Caco-2 (cell line): Measurements from ENCODE around the gene TRIM72. TPM values are rescaled to one million over a fixed set of nuclear protein-coding genes. Genes with fewer than 3 reads are reported as not detected.

Source experiments
- BruUV-seq: library from RNA; stranded (reverse); fragments of 400-500 nt; replicated peaks from 2 replicates; lab custom pipeline; 2021; lab: Mats Ljungman, UMichigan
- CTCF ChIA-PET: fragments of 300-600 bp; sonication (Branson Sonifier 250); formaldehyde crosslinking; loops from one replicate; lab custom pipeline; 2022; ENCODE audit warnings: antibody characterized with exemption; lab: Charles Lee
- POLR2A ChIA-PET: fragments of 300-600 bp; sonication (Branson Sonifier 250); formaldehyde crosslinking; loops from one replicate; lab custom pipeline; 2022; ENCODE audit warnings: antibody characterized with exemption; lab: Charles Lee
- DNase-seq, 2 experiments: peaks; one replicate each; pipeline versions ENCODE4 v3.0.0 to v3.0.0-alpha.2; 2020 to 2022
- H3K27me3 ChIP-seq: replicated peaks from 2 replicates; pipeline ENCODE4 v1.6.0; 2011; ENCODE audit warnings: low read length; ENCODE audit not compliant: control insufficient read depth, insufficient read depth
- H3K36me3 ChIP-seq: 2 replicates; pipeline ENCODE4 v1.5.1; 2011; ENCODE audit warnings: low read length; ENCODE audit not compliant: control insufficient read depth, insufficient read depth
- H3K4me1 ChIP-seq: fragments of 250-450 bp; sonication (Bioruptor Pico); 2 replicates; pipeline ENCODE4 v1.5.1; 2020; ENCODE audit warnings: mild to moderate bottlenecking
- H3K4me3 ChIP-seq: 2 replicates; pipeline ENCODE4 v1.5.1; 2011; ENCODE audit warnings: low read depth, mild to moderate bottlenecking, control low read depth, low read length
- H3K9me3 ChIP-seq: fragments of 250-450 bp; sonication (Bioruptor Pico); 2 replicates; pipeline ENCODE4 v1.5.1; 2020; ENCODE audit warnings: mild to moderate bottlenecking, moderate library complexity
- H3K27ac Mint-ChIP-seq: one replicate; pipeline ENCODE4 v1.8.0; 2022; ENCODE audit warnings: mixed read lengths; ENCODE audit not compliant: unreplicated experiment
- H3K27me3 Mint-ChIP-seq: one replicate; pipeline ENCODE4 v1.8.0; 2022; ENCODE audit warnings: mixed read lengths; ENCODE audit not compliant: insufficient read depth, unreplicated experiment
- H3K36me3 Mint-ChIP-seq: one replicate; pipeline ENCODE4 v1.8.0; 2022; ENCODE audit warnings: mild to moderate bottlenecking, mixed read lengths; ENCODE audit not compliant: insufficient read depth, unreplicated experiment
- H3K4me1 Mint-ChIP-seq: one replicate; pipeline ENCODE4 v1.8.0; 2022; ENCODE audit warnings: low read depth, mixed read lengths; ENCODE audit not compliant: unreplicated experiment
- H3K4me3 Mint-ChIP-seq: one replicate; pipeline ENCODE4 v1.8.0; 2022; ENCODE audit warnings: mild to moderate bottlenecking, moderate library complexity, mixed read lengths; ENCODE audit not compliant: unreplicated experiment
- H3K9me3 Mint-ChIP-seq: one replicate; pipeline ENCODE4 v1.8.0; 2022; ENCODE audit warnings: mixed read lengths; ENCODE audit not compliant: unreplicated experiment
- intact Hi-C: fragments of 100-400 bp; cut with micrococcal nuclease; formaldehyde crosslinking; loops from one replicate; pipeline ENCODE4 v1.10.0; 2022; ENCODE audit not compliant: unreplicated experiment
- total RNA-seq: library from RNA; stranded (reverse); gene quantifications from 2 replicates; pipeline ENCODE4 v1.2.3, GENCODE V29; 2022
- TF ChIP-seq, protein P1 (sequence below), 2 experiments: fragments of 200-600 bp in 1 of 2; IDR thresholded peaks; 1 replicate in 1 of 2; 2 replicates in 1 of 2; pipeline versions ENCODE4 v1.5.1 to v1.8.0; 2011 to 2022; ENCODE audit warnings: antibody characterized with exemption in 1 of 2, control low read depth in 1 of 2, inconsistent platforms in 1 of 2, low read depth in 1 of 2, low read length in 1 of 2, mild to moderate bottlenecking in 1 of 2, moderate library complexity in 1 of 2; ENCODE audit not compliant: insufficient read depth in 1 of 2, severe bottlenecking in 1 of 2, unreplicated experiment in 1 of 2

The TRIM72 gene
- total RNA-seq, 1 experiment from 2014 or later: 0.07 TPM

DNA sequence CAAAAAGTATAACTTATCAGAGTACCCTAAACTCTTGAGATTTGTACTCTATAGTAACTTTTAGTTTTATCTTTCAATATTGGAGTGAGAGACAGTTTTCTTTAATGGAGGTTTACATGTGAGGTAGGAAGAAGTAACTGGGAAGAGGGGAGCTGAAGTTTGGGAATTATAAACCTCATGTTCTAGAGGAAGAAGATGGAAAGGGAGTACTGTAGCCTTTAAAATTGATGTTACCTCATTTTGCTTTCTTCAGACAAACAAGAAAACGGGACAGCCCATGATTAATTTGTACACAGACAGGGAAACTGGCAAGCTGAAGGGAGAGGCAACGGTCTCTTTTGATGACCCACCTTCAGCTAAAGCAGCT, 24.5 kb upstream of the TRIM72 start:
- no TSS peak for BruUV-seq
- H3K36me3 Mint-ChIP-seq: peaks cover 100% of the 10 kb centered on the region
- no peak for DNase-seq
- intact Hi-C loops: no loop called here
- ChIA-PET CTCF (no interaction called here), POLR2A (no interaction called here)
- no peak overlapping the region for H3K27ac Mint-ChIP-seq
- Histone ChIP-seq H3K36me3 (peaks cover 12% of the 10 kb centered on the region), H3K4me1 (no peaks in the 10 kb centered on the region), H3K9me3 (no peaks in the 10 kb centered on the region), H3K4me3 (no peak overlapping the region), H3K27me3 (no peaks in the 10 kb centered on the region)
- no peak overlapping the region for H3K4me3 Mint-ChIP-seq
- no peaks in the 10 kb centered on the region for H3K9me3 Mint-ChIP-seq
- no peaks in the 10 kb centered on the region for H3K27me3 Mint-ChIP-seq
- peaks cover 15% of the 10 kb centered on the region for H3K4me1 Mint-ChIP-seq
- TF ChIP-seq, protein P1, sequence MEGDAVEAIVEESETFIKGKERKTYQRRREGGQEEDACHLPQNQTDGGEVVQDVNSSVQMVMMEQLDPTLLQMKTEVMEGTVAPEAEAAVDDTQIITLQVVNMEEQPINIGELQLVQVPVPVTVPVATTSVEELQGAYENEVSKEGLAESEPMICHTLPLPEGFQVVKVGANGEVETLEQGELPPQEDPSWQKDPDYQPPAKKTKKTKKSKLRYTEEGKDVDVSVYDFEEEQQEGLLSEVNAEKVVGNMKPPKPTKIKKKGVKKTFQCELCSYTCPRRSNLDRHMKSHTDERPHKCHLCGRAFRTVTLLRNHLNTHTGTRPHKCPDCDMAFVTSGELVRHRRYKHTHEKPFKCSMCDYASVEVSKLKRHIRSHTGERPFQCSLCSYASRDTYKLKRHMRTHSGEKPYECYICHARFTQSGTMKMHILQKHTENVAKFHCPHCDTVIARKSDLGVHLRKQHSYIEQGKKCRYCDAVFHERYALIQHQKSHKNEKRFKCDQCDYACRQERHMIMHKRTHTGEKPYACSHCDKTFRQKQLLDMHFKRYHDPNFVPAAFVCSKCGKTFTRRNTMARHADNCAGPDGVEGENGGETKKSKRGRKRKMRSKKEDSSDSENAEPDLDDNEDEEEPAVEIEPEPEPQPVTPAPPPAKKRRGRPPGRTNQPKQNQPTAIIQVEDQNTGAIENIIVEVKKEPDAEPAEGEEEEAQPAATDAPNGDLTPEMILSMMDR (IDR thresholded peaks at IDR 0.05; ENCODE audit: insufficient read depth in 1 of 2, low read depth in 1 of 2, low read length in 1 of 2, severe bottlenecking in 1 of 2, unreplicated experiment in 1 of 2): no peak

DNA sequence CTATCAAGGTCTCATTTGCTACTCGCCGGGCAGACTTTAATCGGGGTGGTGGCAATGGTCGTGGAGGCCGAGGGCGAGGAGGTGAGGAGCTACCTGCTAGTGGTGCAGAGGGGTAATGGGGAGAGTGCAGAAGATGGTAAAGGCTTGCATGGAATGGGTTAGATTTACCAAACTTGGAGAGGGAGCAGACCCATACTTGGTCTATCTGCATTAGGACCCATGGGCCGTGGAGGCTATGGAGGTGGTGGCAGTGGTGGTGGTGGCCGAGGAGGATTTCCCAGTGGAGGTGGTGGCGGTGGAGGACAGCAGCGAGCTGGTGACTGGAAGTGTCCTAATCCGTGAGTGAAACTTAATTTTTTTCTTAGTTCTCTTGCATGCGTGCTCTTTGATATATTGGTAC, 23.9 kb upstream of the TRIM72 start:
- Histone ChIP-seq H3K4me3 (no peak overlapping the region), H3K27me3 (no peaks in the 10 kb centered on the region), H3K4me1 (no peaks in the 10 kb centered on the region), H3K36me3 (peaks cover 12% of the 10 kb centered on the region), H3K9me3 (no peaks in the 10 kb centered on the region)
- POLR2A ChIA-PET: no interaction called here
- no peak for DNase-seq
- intact Hi-C loops: no loop called here
- Mint-ChIP-seq H3K36me3 (peaks cover 100% of the 10 kb centered on the region), H3K27me3 (no peaks in the 10 kb centered on the region), H3K9me3 (no peaks in the 10 kb centered on the region), H3K4me3 (no peak overlapping the region), H3K4me1 (peaks cover 15% of the 10 kb centered on the region), H3K27ac (peak overlapping the region; percentile 64)
- no TSS peak for BruUV-seq
- TF ChIP-seq, protein P1 (IDR thresholded peaks at IDR 0.05; ENCODE audit: insufficient read depth in 1 of 2, low read depth in 1 of 2, low read length in 1 of 2, severe bottlenecking in 1 of 2, unreplicated experiment in 1 of 2): no peak
- CTCF ChIA-PET: interaction anchor here (0.8 kb wide), 1 partner anchor 51 kb away, joined by 3 read pairs; no protein-coding TSS in a partner anchor

DNA sequence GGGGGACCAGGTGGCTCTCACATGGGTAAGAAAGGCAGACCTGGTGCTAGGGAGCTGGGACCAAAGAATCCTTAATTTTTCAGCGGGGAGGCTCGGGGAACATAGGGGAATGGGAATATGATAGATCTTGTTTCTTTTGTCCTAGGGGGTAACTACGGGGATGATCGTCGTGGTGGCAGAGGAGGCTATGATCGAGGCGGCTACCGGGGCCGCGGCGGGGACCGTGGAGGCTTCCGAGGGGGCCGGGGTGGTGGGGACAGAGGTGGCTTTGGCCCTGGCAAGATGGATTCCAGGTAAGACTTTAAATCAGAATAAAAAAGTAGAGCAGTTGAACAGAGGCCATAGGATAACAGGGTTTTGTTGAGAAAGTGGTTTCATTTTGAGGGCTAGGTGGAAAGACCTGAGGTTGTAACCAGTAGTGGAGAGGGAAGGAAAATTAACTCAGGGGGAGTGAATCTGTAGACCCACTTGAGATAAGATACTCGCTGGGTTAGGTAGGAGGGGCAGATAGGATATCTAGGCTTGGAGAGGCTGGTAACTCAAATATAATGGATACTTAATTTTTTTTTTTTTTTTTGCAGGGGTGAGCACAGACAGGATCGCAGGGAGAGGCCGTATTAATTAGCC, 23.0 kb upstream of the TRIM72 start:
- Histone ChIP-seq H3K4me1 (no peaks in the 10 kb centered on the region), H3K36me3 (peaks cover 10% of the 10 kb centered on the region), H3K9me3 (no peaks in the 10 kb centered on the region), H3K4me3 (no peak overlapping the region), H3K27me3 (no peaks in the 10 kb centered on the region)
- intact Hi-C loops: no loop called here
- no peak for DNase-seq
- H3K27me3 Mint-ChIP-seq: no peaks in the 10 kb centered on the region
- TF ChIP-seq, protein P1 (IDR thresholded peaks at IDR 0.05; ENCODE audit: insufficient read depth in 1 of 2, low read depth in 1 of 2, low read length in 1 of 2, severe bottlenecking in 1 of 2, unreplicated experiment in 1 of 2): no peak
- H3K36me3 Mint-ChIP-seq: peaks cover 100% of the 10 kb centered on the region
- ChIA-PET CTCF (no interaction called here), POLR2A (interaction anchor here (0.5 kb wide), 1 partner anchor 492 kb away, joined by 3 read pairs; the partner anchor contains the start of gene SRCAP)
- H3K27ac Mint-ChIP-seq: peak overlapping the region; percentile 31
- H3K4me1 Mint-ChIP-seq: peaks cover 11% of the 10 kb centered on the region
- no TSS peak for BruUV-seq
- H3K4me3 Mint-ChIP-seq: no peak overlapping the region
- no peaks in the 10 kb centered on the region for H3K9me3 Mint-ChIP-seq
